ENCODE measurements around the gene IL1RAPL2. TPM values are rescaled to one million over a fixed set of nuclear protein-coding genes. Genes with fewer than 3 reads are reported as not detected.

The IL1RAPL2 gene
- total RNA-seq, 1 donor from 2014 or later: not detected

GRCh38 chrX:105277132-105277531 is 711.1 kb downstream of the IL1RAPL2 start:
- Histone ChIP-seq H3K4me1 (no peaks in the 10 kb centered on the region), H3K27ac (replicated peaks) (no peak overlapping the region), H3K9me3 (replicated peaks) (no peaks in the 10 kb centered on the region), H3K36me3 (no peaks in the 10 kb centered on the region), H3K4me3 (no peak overlapping the region), H3K27me3 (ENCODE audit: low read depth) (no peaks in the 10 kb centered on the region)
- DNase-seq: no peak
- TF ChIP-seq CTCF (IDR thresholded peaks at IDR 0.05; ENCODE audit: borderline replicate concordance): no peak
- intact Hi-C loops (cut with micrococcal nuclease): no loop called here

GRCh38 chrX:105282077-105282476 is 716.1 kb downstream of the IL1RAPL2 start:
- TF ChIP-seq CTCF (IDR thresholded peaks at IDR 0.05; ENCODE audit: borderline replicate concordance): no peak
- no peaks in the 10 kb centered on the region for H3K9me3 ChIP-seq (replicated peaks)
- H3K36me3 ChIP-seq: no peaks in the 10 kb centered on the region
- intact Hi-C loops (cut with micrococcal nuclease): no loop called here
- no peaks in the 10 kb centered on the region for H3K4me1 ChIP-seq
- no peaks in the 10 kb centered on the region for H3K27me3 ChIP-seq (ENCODE audit: low read depth)
- H3K27ac ChIP-seq (replicated peaks): no peak overlapping the region
- DNase-seq: no peak
- no peak overlapping the region for H3K4me3 ChIP-seq

- H3K27me3 ChIP-seq (ENCODE audit: low read depth): no peaks in the 10 kb centered on the region
- intact Hi-C loops (cut with micrococcal nuclease): no loop called here
- DNase-seq: no peak
- H3K36me3 ChIP-seq: no peaks in the 10 kb centered on the region
- H3K9me3 ChIP-seq (replicated peaks): no peaks in the 10 kb centered on the region
- TF ChIP-seq CTCF (IDR thresholded peaks at IDR 0.05; ENCODE audit: borderline replicate concordance): no peak
- no peak overlapping the region for H3K27ac ChIP-seq (replicated peaks)
- no peak overlapping the region for H3K4me3 ChIP-seq
- no peaks in the 10 kb centered on the region for H3K4me1 ChIP-seq
These were observed 731.0 kb downstream of the IL1RAPL2 start for GRCh38 chrX:105297041-105297440.

GRCh38 chrX:105299286-105299685 is 733.3 kb downstream of the IL1RAPL2 start:
- H3K27ac ChIP-seq (replicated peaks): no peak overlapping the region
- no peaks in the 10 kb centered on the region for H3K27me3 ChIP-seq (ENCODE audit: low read depth)
- intact Hi-C loops (cut with micrococcal nuclease): no loop called here
- no peaks in the 10 kb centered on the region for H3K9me3 ChIP-seq (replicated peaks)
- no peaks in the 10 kb centered on the region for H3K36me3 ChIP-seq
- DNase-seq: no peak
- no peak for TF ChIP-seq CTCF (IDR thresholded peaks at IDR 0.05; ENCODE audit: borderline replicate concordance)
- H3K4me1 ChIP-seq: no peaks in the 10 kb centered on the region
- no peak overlapping the region for H3K4me3 ChIP-seq

GRCh38 chrX:105302246-105302645 is 736.2 kb downstream of the IL1RAPL2 start:
- intact Hi-C loops (cut with micrococcal nuclease): no loop called here

More at GRCh38 chrX:105302246-105302645, 736.2 kb downstream of the IL1RAPL2 start:
- Histone ChIP-seq H3K4me3 (no peak overlapping the region), H3K4me1 (no peaks in the 10 kb centered on the region), H3K36me3 (no peaks in the 10 kb centered on the region), H3K27ac (replicated peaks) (no peak overlapping the region), H3K27me3 (ENCODE audit: low read depth) (no peaks in the 10 kb centered on the region), H3K9me3 (replicated peaks) (no peaks in the 10 kb centered on the region)
- TF ChIP-seq CTCF (IDR thresholded peaks at IDR 0.05; ENCODE audit: borderline replicate concordance): no peak
- no peak for DNase-seq

Measured in left ventricle myocardium inferior (tissue), 1 donor.